Measurements from ENCODE around the gene CENPP.
A peak's percentile ranks its signal among the peaks of the same experiment; 100 is the strongest.

DNA sequence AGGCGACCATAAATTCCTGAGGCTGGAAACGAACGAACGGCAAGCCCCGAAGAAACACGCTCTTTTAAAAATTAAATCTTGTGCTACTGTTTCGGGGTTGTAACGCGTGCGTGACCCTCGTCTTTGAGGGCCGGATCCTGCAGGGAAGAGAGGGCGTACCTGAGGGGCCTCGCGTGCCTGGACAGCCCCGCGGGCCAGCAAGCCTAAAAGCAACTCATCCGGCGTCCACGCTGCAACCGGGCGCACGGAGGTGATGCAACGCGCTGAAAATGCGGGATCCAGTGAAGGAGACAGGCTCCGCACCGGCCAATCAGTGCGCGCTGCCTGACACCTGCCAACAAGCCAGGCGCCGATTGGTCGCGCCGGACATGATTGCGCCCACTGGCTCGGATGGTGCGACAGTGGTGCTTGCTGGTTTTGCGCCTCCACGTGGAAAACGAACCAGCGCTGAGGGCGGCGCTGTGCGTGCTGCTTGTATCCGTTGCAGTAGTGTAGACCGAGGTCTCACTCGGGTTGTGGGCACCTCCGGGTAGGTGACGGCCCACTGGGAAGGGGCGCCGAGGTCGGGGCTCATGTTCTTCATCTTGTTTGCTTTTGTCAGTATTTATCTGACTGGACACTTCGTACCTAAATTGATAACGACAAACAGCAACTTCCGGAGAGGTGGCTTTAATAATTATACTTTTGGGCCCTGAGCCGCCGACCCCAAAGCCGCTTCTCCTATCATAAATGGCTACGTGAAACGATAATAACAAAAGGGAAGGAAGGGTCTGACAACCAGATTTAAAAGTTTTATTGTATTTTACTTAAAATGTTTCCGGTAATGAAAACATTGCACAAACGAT lies 32.1 kb upstream of the CENPP start, which contains the start of gene IARS1:
- TF ChIP-seq POLR2A (IDR thresholded peaks at IDR 0.05; ENCODE audit: low read length) (peak; percentile 97), GATA1 (IDR thresholded peaks at IDR 0.05; ENCODE audit: low read depth, low read length) (no peak)

Data from erythroblast (primary cell).